Common myeloid progenitor, CD34-positive (primary cell): ENCODE results near the gene UBE2QL1.

Experiments
- CTCF ChIA-PET: fragments of 350-600 bp; sonication (Branson Sonifier 250); formaldehyde crosslinking; loops from one replicate; lab custom pipeline; 2021; ENCODE audit warnings: antibody characterized with exemption; lab: Charles Lee
- POLR2A ChIA-PET: fragments of 350-600 bp; sonication (Branson Sonifier 250); formaldehyde crosslinking; loops from one replicate; lab custom pipeline; 2021; ENCODE audit warnings: antibody characterized with exemption; lab: Charles Lee
- DNase-seq, 3 donors: peaks; one replicate each; pipeline versions ENCODE4 v3.0.0 to v3.0.0-alpha.2; 2013
- H3K27ac ChIP-seq, 2 experiments: 1 replicate in 1 of 2; 2 replicates in 1 of 2; pipeline ENCODE4 v1.7.0; 2013; ENCODE audit warnings: inconsistent platforms in 2 of 2, low read length in 2 of 2, mild to moderate bottlenecking in 2 of 2, low read depth in 1 of 2, moderate library complexity in 1 of 2; ENCODE audit not compliant: severe bottlenecking in 2 of 2, insufficient read depth in 1 of 2, poor library complexity in 1 of 2
- H3K27me3 ChIP-seq, 5 experiments: replicated peaks in 2 of 5; 1 replicate in 3 of 5; 2 replicates in 2 of 5; pipeline versions ENCODE4 v1.6.1 to v1.7.0; 2013; ENCODE audit warnings: low read length in 4 of 5, mild to moderate bottlenecking in 2 of 5, moderate library complexity in 2 of 5, inconsistent platforms in 1 of 5; ENCODE audit not compliant: insufficient read depth in 5 of 5, control insufficient read depth in 4 of 5
- H3K36me3 ChIP-seq, 4 experiments: 1 replicate in 2 of 4; 2 replicates in 2 of 4; pipeline versions ENCODE4 v1.6.1 to v1.7.0; 2013; ENCODE audit warnings: low read length in 3 of 4, control low read depth in 1 of 4, mild to moderate bottlenecking in 1 of 4; ENCODE audit not compliant: control insufficient read depth in 4 of 4, insufficient read depth in 4 of 4
- H3K4me1 ChIP-seq, 4 experiments: 1 replicate in 3 of 4; 2 replicates in 1 of 4; pipeline versions ENCODE4 v1.6.1 to v1.7.1; 2013; ENCODE audit warnings: low read length in 3 of 4, mild to moderate bottlenecking in 3 of 4, control low read depth in 1 of 4, inconsistent platforms in 1 of 4, moderate library complexity in 1 of 4; ENCODE audit not compliant: control insufficient read depth in 4 of 4, insufficient read depth in 4 of 4; ENCODE audit errors: control extremely low read depth in 1 of 4
- H3K4me3 ChIP-seq, 7 experiments: 1 replicate in 4 of 7; 2 replicates in 3 of 7; pipeline versions ENCODE4 v1.5.1 to v1.7.0; 2013; ENCODE audit warnings: mild to moderate bottlenecking in 7 of 7, low read length in 6 of 7, moderate library complexity in 6 of 7, inconsistent platforms in 2 of 7, low read depth in 2 of 7, control low read depth in 1 of 7; ENCODE audit not compliant: insufficient read depth in 4 of 7, control insufficient read depth in 1 of 7; ENCODE audit errors: extremely low read depth in 1 of 7
- H3K9me3 ChIP-seq, 5 experiments: 1 replicate in 4 of 5; 2 replicates in 1 of 5; pipeline versions ENCODE4 v1.6.1 to v1.7.1; 2013; ENCODE audit warnings: low read length in 4 of 5, mild to moderate bottlenecking in 2 of 5, inconsistent platforms in 1 of 5, low read depth in 1 of 5, moderate library complexity in 1 of 5; ENCODE audit not compliant: control insufficient read depth in 4 of 5, insufficient read depth in 2 of 5; ENCODE audit errors: control extremely low read depth in 1 of 5
- WGBS: methylation state at CpG from one replicate; pipeline ENCODE4 v1.1.5; 2013; ENCODE audit not compliant: insufficient coverage; 5-methylcytosine and 5-hydroxymethylcytosine counted together

The UBE2QL1 gene

DNA sequence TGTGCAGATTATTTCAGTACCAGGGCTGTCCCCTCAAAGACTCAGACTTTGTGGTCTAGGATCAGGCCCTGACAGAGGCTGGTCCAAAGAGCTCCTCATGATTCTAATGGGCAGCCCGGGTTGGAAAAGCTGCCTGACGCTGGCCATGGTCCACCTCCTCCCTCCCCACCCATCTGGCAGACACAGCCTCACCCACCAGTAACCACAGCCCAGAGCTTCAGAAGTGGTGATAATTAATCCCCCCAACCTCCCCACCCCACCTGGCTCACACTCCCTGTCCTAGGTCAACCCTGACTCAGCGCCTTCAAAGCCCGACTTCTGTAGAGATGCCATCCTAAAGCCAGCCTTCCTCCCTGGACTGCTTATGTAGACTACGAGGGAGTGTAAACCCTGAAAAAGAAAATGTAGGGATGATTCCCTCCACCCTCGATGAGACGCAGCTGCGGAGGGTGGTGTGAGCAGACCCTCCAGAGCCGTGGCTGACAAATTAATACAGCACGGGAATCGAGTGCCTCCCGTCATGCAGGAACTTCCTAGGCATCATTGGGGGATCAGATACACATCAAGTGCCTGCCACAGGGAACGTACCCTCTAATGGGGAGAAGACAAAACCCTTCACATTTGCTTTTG is 7.0 kb downstream of the UBE2QL1 start:
- H3K4me1 ChIP-seq: no peaks in the 10 kb centered on the region
- H3K36me3 ChIP-seq: no peaks in the 10 kb centered on the region
- H3K4me3 ChIP-seq: no peak overlapping the region
- ChIA-PET POLR2A (no interaction called here), CTCF (interaction anchor here (1.7 kb wide), 1 partner anchor 9 kb away, joined by 6 read pairs; no protein-coding TSS in a partner anchor)
- no peak for DNase-seq
- no peak overlapping the region for H3K27ac ChIP-seq
- peaks cover 9 to 47% (median 16%) of the 10 kb centered on the region in 5 experiments for H3K27me3 ChIP-seq
- no peaks in the 10 kb centered on the region for H3K9me3 ChIP-seq
- 93% methylated on average over 12 of the region's 13 CpGs for WGBS

DNA sequence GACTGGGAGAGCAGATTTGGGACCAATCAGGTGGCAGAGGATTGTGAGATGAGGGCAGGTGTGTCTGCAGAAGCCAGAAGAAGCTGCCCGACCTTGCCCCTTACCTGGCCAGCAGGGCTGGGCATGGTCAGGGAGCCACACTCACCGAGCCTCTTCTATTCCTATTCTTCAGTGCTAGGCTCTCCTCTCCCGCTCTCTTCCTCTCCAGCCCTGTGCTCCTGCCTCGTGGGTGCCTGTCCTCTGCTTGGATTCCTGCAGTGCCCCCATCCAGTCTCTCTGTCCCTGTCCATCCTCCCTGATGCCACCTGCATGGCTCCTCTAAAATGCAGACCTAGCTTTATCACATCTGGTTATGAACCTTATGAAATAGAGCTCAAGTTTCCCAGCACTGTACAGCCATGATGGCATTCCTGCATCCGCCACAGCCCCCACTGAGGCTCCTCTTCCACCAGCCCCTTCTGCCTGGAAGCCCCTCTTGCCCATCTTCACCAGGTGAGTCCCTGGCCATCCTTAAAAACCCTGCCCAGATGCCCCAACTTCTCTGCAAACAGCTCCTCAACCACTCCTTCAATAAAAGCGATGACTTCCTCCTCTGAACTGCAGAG is 8.2 kb downstream of the UBE2QL1 start:
- ChIA-PET CTCF (interaction anchor here (0.8 to 1.5 kb wide), 3 partner anchors 19 to 118 kb away, joined by 3 read pairs; no protein-coding TSS in a partner anchor), POLR2A (interaction anchor here (0.8 kb wide), 1 partner anchor 29 kb away, joined by 3 read pairs; no protein-coding TSS in a partner anchor)
- no peaks in the 10 kb centered on the region for H3K4me1 ChIP-seq
- H3K4me3 ChIP-seq: no peak overlapping the region
- no peaks in the 10 kb centered on the region for H3K9me3 ChIP-seq
- DNase-seq: no peak
- H3K36me3 ChIP-seq: no peaks in the 10 kb centered on the region
- WGBS: 74% methylated on average over 6 of the region's 6 CpGs
- no peak overlapping the region for H3K27ac ChIP-seq
- H3K27me3 ChIP-seq: peaks cover 2 to 36% (median 15%) of the 10 kb centered on the region in 5 experiments

DNA sequence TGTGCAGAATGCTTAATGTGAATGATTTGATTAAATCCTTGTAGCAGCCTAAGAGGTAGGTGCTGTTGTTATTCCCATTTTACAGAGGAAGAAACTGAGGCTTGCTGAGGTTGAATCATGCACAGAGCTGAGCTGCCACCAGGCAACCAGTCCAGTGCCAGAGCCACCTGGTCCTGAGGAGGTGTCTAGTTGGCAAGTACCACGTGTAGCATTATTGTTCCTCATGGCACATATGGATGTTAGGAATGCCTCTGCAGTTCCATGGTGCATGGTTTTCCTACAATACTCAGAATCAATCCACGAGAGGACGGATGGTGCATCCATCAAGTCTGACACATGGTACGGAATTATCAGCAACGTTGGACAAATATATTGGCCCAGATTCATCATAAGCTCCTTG is 8.9 kb downstream of the UBE2QL1 start:
- 92% methylated on average over 5 of the region's 5 CpGs for WGBS
- POLR2A ChIA-PET: interaction anchor here (0.8 kb wide), 1 partner anchor 28 kb away, joined by 3 read pairs; no protein-coding TSS in a partner anchor
- no peak for DNase-seq

DNA sequence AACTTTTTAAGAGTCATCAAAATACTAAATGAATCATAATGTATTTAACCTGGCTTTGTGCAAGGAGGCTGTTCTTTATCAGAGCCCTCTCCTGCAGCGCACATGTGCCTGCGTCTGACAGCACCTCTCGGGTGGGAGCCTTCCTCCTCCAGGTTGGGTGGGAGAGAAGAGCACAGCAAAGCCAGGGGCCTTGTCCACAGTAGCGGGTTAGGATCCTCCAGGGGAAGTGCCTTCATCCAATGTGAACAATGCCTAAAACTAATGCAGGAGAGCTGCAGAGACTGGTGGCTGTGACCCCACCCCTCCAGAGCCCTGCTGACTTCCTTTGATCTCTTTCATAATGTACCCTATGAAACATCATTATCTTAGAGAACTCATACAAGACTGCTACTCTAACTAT is 10.2 kb downstream of the UBE2QL1 start:
- ChIA-PET POLR2A (no interaction called here), CTCF (no interaction called here)
- no peak overlapping the region for H3K4me3 ChIP-seq
- peaks cover 0 to 20% (median 4%) of the 10 kb centered on the region in 5 experiments for H3K27me3 ChIP-seq
- no peak for DNase-seq
- H3K4me1 ChIP-seq: no peaks in the 10 kb centered on the region
- no peaks in the 10 kb centered on the region for H3K36me3 ChIP-seq
- WGBS: 96% methylated on average over 3 of the region's 4 CpGs
- H3K9me3 ChIP-seq: no peaks in the 10 kb centered on the region
- H3K27ac ChIP-seq: no peak overlapping the region

More for the DNA sequence above, 8.9 kb downstream of the UBE2QL1 start:
- Histone ChIP-seq H3K9me3 (no peaks in the 10 kb centered on the region), H3K27ac (no peak overlapping the region), H3K4me3 (no peak overlapping the region), H3K27me3 (peaks cover 0 to 30% (median 13%) of the 10 kb centered on the region in 5 experiments), H3K4me1 (no peaks in the 10 kb centered on the region), H3K36me3 (no peaks in the 10 kb centered on the region)
- CTCF ChIA-PET: interaction anchor here (0.9 to 1.5 kb wide), 2 partner anchors 37 to 117 kb away, joined by 3 read pairs; no protein-coding TSS in a partner anchor

DNA sequence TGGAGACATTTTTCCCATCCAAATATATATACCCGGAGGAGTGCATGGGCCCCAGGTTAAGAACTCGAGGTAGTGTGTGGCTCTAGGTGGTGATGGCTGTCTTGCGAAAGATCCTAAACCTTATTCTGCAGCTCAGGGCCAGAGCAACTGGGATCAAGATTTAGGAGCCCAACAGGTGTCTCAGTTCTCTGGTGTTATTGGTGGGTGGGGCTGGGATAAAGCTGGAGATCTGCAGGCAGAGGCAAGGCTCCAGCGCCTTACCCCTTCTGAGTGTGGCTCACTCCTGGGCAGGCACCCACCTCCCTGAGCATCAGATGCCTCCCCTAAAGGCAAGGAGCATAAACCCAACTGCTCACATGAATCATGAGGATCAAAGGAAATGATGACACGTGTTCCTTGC is 11.2 kb downstream of the UBE2QL1 start:
- Histone ChIP-seq H3K4me1 (peaks cover 0 to under 1% (median 0%) of the 10 kb centered on the region in 4 experiments), H3K4me3 (no peak overlapping the region), H3K36me3 (no peaks in the 10 kb centered on the region), H3K27me3 (peaks cover 0 to 11% (median 3%) of the 10 kb centered on the region in 5 experiments), H3K27ac (no peak overlapping the region), H3K9me3 (no peaks in the 10 kb centered on the region)
- ChIA-PET POLR2A (no interaction called here), CTCF (no interaction called here)
- WGBS: 93% methylated on average over 2 of the region's 5 CpGs
- no peak for DNase-seq

DNA sequence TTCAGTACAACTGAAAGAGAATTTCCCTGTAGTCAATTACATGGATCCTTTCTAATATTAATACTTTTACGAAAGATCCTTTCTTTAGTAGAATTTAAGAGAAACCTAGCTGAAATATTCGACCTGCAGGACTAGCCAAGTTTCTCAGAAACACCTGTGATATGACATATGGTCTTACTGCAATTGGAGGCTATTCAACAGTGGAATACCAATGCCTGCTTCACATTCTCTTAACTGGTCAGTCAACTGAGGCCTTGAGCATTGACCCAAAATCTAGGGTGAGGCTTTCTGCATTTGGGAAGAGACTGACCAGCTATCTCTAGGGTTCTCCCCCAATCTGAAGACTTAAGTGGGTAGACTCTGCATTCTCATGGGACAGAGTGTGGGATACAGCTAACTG is 12.3 kb downstream of the UBE2QL1 start:
- H3K27ac ChIP-seq: no peak overlapping the region
- WGBS: 88% methylated on average over 1 of the region's 2 CpGs
- CTCF ChIA-PET: no interaction called here
- H3K9me3 ChIP-seq: no peaks in the 10 kb centered on the region
- POLR2A ChIA-PET: no interaction called here
- H3K4me1 ChIP-seq: peaks cover 0 to 9% (median 4%) of the 10 kb centered on the region in 4 experiments
- no peak overlapping the region for H3K4me3 ChIP-seq
- H3K27me3 ChIP-seq: peaks cover 0 to 7% (median 0%) of the 10 kb centered on the region in 5 experiments
- DNase-seq: no peak
- H3K36me3 ChIP-seq: no peaks in the 10 kb centered on the region
